Measurements from ENCODE around the gene TRAF2.

TRAF2 gene

DNA sequence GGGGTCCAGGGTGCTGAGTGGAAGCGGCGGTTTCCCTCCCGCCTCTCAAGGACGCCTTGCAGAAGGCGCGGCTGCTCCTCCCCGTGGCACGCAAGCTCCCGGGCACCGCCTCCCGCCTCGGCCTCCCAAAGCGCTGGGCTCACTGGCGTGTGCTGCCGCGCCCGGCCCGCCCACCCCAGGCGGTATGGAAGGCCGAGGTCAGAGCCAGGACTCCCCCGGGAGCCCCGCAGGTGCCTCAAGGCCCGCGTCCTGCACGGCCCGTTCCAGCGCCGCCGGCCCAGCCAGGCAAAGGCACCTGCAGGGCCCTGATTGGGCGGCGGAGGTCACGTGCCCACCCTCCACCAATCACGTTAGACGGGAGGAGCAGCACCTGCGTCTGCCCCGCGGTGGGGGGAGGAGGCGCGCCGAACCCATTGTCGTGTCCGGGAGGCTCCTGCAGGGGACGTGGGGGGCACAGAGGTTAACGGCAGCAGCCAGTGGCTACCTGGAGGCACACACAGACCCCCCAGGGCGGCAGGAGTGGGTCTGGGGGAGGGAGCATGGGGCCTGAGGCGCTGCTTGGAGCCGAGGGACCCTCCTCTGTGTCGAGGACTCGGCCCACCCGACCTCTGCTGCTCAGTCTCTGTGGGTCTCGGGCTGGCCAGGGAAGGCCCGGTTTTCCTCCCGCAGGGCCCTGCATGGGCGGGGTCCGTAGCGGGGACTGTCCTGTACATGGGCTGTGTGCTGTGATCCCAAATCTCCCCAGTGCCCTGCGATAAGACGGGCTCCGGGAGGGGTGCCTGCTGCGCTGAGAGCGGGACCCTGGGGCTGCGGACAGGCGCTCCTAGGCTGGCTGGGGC, 63.7 kb downstream of the TRAF2 start:
- peak; percentile 97 for DNase-seq (ENCODE audit: low spot score)

DNA sequence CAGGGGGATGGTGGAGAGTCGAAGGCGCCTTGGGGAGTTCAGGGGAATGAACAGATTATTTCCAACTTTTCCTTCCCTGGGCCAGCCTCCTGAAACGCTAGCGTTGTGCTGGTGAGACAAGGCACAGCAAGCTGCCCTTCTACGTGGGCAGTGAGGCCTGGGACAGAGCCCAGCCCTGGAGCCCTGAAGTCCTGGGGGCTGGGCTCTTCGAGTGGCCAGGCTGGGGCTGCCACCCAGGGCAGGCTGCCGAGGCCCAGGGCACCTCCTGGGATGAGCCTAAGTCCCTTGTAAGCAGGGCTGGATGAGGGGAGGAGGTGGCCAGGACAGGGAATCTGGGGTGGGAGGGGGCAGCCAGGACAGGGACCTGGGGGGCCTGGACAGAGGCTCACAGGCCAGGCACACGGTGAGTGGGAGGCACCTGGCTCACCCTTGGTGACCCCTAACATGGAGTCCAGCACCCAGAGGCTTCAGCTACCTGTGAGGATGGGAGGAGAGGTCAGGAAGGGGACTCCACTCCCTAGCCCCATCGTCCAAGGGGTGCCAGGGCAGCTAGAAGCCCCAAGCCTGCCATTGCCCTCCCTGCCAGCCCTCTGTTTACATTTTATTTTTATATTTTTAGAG, 64.5 kb downstream of the TRAF2 start:
- no peak for DNase-seq (ENCODE audit: low spot score)

DNA sequence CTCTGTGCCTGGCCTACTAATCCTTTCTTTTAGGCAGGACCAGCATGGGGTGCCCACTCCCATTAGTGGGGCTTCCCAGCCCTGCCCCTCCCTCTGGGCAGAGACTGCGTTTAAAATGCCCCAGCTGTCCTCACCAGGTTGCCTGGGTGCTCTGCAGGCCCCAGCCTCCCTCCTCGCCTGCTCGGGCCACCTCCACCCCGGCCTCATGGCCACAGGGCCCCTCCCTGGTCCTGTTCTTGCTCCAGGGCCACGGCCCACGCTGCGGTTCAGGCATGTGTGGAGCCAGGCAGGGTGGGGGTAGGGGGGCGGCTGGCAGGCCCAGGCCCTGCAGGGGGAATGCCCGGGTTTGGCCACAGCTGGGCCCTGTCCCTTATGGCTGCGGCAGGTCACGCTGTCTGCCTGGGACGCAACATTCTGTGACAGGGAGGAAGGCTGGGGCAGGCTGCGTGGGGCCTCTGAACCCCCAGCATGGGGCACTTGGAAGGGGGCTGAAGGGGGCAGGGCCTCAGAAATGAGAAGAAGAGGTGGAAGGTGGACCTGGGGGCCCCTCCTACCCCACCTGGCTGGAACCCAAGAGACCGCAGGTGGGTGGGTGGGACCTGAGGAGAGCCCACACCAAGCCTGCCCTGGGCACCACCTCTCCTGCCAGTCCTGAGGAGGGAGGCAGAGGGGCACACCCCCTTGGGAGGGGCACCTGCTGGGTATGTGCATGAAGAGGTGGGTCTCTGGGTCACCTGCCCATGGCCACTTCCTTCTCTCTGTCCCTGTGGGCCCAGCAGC, 65.4 kb downstream of the TRAF2 start, which contains the start of gene LCN12:
LCN12 (plus strand) TSS at position 733 of the 780 bp plus-strand sequence. CDS start 55 bp downstream, outside the sequence.
- DNase-seq (ENCODE audit: low spot score) = no peak

DNA sequence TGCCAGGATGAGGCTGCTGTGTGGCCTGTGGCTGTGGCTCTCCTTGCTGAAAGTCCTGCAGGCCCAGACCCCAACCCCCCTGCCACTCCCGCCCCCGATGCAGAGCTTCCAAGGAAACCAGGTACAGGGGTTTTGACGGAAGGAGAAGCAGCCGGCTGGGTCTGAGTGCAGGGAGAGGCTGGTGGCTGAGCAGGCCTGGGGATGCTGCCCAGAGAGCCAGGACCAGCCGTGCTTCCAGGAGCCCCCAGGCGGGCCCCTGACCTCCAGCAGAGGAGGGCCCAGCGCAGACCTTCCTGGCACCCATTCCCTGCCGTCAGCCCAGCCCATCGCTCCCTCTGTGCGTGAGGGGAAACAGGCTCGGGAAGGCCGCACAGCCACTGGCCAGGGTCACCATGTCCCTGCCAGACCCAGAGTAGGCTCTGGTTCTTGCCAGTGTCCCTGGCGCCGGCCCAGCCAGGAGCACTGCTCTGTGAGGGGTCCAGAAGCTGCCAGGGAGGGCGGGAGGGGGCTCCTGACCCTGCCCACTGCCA, 66.1 kb downstream of the TRAF2 start:
- no peak for DNase-seq (ENCODE audit: low spot score)

DNA sequence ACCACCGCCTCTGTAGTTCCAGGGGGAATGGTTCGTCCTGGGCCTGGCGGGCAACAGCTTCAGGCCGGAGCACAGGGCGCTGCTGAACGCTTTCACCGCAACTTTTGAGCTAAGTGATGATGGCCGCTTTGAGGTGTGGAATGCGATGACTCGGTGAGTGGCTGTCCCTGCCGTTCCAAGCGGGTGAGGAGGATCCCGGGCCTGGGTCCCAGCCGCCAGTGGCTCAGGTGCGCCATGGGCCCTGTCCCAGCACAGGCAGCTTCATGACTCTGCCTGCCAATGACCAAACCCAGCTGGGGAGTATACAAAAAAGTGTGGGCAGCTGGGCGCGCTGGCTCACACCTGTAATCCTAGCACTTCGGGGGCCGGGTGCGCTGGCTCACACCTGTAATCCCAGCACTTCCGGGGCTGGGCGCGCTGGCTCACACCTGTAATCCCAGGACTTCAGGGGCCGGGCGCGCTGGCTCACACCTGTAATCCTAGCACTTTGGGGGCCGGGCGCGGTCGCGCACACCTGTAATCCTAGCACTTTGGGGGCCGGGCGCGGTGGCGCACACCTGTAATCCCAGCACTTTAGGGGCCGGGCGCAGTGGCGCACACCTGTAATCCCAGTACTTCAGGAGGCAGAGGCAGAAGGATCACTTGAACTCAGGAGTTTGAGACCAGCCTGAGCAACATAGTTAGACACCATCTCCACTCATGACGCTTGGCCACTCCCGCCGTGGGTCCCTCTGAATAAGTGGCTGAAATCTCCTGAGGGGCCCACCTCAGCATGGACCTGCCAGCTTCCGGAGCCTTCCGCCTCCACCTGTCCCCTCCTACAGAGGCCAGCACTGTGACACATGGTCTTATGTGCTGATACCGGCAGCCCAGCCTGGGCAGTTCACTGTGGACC, 66.8 kb downstream of the TRAF2 start:
- no peak for DNase-seq (ENCODE audit: low spot score)

DNA sequence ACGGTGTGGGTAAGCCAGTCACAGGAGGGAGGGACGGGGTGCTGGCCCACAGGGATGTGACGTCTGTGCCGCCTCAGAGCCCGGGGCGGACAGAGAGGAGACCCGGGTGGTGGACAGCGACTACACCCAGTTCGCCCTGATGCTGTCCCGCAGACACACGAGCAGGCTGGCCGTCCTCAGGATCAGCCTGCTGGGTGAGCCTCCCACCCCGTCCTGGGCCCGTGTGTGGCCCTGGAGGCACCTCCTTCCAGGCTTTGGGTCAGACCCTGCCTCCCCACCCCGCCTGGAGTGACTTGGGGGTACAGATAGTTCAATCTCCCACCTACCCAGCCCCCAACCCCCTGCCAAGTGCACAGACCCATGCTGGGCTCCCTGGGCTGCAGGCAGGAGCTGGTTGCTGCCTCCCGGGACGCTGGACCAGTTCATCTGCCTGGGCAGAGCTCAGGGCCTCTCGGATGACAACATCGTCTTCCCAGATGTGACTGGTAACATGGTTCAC, 67.5 kb downstream of the TRAF2 start:
- DNase-seq (ENCODE audit: low spot score) = no peak

DNA sequence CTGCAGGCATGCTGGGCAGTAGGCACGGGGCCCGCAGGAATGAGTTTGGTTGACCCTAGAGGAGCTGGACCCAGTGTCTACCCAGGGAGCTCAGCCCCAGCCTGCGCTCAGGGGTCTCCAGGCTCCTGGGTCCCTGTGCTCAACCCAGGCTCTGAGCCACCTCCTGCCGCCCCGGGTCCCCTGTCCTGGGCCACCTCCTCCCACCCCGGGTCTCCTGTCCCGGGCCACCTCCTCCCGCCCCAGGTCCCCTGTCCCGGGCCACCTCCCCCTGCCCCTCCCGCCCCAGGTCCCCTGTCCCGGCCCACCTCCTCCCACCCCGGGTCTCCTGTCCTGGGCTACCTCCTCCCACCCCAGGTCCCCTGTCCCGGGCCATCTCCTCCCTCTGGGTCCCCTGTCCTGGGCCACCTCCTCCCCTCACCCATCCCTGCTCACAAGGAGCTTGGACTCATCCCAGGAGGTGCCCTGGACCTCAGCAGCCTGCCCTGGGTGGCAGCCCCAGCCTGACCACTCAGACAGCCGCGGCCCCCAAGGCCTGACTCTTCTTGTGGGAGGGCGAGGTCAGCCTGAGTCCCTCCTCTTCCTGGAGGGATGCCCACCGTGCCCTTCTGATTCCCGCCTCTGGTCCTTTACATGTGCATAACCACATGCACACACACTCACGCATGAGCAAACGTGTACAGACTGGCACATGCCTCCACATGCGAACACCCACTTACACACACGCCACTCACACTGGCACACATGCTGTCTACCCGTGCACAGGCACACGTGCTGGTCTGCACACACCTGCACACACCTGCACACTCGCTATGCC, 68.2 kb downstream of the TRAF2 start:
- DNase-seq (ENCODE audit: low spot score) = no peak

DNA sequence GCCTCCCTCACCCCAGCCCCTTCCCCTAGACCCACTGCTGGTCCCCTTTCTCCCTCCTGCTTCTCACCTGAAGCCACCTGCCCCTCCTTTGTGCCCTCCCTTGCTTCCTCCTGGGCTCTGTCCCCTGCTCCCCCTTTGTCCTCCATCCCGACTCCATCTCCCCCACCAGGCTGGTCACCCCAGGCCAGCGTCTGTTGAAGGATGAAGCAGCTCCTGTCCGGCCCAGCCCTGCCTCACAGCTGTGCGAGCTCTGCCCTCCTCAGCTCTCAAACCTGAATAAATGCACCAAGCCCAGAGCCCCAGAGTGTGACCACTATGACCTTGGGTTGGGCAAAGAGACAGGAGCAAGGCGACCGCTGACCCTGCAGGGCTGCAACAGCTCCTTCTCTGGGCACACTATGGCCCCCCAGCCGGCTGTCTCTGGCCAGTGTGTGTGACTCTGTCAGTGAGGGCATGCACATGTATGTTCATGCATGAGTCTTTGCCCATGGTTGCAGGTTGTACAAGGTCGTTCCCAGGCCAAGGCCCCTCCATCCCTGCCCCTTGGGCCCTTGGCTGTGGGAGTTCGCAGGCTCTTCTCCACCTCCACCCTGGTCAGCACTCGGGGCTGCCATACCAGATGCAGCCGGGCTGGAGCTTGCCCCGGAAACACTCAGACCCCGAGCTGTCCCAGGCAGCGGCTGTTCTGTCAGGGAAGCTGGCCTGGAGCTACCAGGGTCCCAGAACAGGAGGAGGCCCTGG, 69.1 kb downstream of the TRAF2 start:
- DNase-seq (ENCODE audit: low spot score) = no peak

DNA sequence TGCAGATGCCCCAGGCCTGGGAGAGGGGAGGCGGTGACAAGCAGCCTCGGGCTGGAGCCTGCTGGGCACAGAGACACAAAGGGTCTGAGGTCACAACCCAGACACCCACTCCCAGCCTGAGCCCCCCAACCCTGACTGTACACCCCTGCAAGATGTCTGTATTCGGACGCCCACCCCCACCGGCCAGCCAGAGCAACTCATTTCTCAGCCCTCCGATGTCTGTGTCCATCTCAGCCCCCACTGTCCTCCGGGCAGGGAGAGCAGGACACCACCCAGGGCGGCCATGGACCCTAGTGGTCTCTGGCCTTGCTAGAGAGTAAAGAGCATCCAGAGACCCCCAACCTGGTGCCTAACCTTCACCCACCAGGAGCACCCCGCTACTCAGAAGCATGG, 69.6 kb downstream of the TRAF2 start:
- no peak for DNase-seq (ENCODE audit: low spot score)

DNA sequence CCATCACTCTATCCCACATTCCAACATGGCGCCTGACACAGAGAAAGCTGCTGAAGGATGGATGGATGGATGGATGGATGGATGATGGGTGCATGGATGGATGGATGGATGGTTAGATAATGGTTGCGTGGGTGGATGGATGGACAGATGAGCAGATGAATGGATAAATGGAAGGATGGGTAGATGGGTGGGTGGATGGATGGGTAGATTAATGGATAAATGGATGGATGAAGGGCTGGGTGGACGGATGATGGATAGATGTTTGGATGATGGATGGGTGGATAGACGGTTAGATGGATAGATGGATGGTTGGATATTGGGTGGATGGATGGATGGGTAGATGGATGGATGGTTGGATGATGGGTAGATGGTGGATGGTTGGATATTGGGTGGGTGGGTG, 70.3 kb downstream of the TRAF2 start:
- no peak for DNase-seq (ENCODE audit: low spot score)

DNA sequence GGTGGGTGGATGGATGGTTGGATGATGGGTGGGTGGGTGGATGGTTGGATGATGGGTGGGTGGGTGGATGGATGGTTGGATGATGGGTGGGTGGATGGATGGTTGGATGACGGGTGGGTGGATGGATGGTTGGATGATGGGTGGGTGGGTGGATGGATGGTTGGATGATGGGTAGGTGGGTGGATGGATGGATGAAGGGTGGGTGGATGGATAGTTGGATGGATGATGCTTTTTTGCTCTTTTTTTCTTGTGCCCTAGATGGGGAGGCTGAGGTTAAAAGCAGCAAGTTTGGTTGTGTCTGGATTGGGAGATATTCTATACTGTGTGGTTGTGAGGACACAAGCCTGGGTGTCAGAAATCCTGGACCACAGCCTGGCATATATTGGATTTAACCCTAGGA, 71.1 kb downstream of the TRAF2 start:
- no peak for DNase-seq (ENCODE audit: low spot score)

DNA sequence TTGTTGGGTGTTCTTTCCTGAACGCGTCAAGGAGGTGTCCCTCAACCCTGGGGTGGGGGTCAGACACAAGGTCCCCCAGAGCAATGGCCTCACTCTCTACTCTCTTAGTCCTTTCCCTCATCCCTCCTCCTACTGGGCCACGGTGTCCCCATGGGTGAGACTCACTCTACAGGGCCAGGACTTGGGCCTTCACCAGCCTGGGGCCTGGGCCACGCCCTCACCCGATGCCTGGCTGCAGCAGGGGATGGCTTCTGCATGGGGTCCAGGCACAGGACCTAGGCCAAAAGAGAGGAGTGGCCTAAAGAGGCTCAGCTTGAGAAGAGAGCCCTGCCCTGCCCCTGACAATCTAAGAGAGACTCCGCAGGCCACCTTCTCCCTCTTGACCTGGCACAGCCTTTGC, 71.6 kb downstream of the TRAF2 start:
- DNase-seq (ENCODE audit: low spot score) = no peak

DNA sequence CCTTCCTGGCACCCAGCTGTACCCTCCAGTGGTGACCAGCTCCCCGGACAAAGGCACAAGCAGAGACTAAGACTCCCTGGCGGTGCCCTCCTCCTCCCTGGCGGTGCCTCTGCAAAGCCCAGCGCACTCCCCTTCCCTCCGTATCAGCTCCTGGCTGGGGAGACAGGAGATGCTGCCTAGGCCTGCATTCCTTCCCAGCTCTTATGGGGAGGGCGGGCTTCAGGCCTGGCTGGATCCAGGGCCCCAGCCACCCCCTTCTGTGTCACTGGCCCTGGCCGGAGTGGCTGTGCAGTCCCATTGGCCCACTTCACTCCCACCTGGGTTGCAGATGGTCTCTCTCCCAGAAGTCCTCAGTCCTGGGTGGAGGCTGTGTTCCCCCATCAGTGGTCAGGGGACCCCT, 72.2 kb downstream of the TRAF2 start:
- no peak for DNase-seq (ENCODE audit: low spot score)

DNA sequence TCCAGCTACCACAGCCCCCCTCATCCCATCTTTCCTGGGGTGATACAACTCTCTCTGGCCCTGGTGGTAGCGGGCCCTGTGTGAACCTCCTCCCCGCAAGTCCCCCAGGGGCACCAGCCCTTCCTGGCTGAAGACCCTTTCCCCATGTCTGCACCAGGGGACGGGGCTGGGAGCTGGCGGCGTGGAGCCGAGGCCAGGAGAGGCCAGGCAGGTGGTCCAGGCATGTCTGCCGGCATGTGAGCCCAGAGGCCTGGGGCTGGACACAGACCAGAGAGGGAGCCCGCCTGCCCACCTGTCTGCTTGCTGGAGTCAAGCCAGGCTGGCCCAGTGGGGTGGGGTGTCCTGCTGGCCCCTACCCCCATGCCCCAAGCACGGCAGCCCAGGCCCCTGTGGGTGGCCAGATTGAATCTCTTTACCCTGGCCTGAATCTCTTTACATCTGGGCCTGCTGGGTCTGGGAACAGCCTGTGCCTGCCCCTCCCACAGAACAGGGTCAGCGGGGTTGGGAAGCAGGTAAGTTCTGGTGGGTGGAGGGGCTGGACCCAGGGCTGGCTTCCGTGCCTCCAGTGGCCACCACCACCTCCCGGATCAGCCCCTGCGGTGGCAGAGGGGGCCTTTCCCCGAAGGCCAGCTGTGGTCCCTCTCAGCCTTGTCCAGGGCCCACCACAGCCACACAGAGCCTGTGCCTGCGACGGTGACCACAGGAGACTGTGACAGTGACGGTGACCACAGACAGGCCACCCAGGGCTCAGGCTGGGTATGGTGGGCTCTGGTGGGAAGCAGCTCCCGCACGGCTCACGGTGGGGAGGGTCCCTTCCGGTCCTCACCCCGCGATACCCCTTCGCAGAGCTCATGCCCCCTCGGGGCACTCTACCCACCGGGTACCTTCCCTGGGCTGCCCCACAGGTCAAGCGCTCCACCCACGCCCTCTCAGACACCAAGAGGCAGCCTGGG, 72.9 kb downstream of the TRAF2 start:
- DNase-seq (ENCODE audit: low spot score) = no peak

DNA sequence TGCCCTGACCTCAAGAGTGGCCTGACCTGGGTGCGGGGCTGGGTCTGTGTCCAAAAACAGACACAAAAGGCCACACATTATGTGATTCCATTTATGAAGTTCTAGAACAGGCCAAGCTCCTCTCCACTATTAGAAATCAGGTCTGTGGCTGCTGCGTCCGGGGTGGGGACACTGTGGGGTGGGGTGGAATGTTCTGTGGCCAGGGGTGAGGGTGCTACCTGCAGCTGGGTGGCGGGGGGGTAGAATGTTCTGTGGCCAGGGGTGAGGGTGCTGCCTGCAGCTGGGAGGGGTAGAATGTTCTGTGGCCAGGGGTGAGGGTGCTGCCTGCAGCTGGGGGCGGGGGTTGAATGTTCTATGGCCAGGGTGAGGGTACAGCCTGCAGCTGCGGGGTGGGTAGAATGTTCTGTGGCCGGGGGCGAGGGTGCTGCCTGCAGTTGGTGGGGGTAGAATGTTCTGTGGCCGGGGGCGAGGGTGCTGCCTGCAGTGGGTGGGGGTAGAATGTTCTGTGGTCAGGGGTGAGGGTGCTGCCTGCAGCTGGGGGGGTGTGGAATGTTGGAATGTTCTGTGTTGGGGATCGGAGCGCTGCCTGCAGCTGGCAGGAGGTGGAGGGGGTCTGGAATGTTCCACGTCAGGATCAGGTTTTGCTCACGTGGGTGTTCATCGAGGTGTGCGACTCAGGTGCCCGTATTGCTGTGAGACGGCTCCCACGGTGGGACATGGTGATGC, 74.1 kb downstream of the TRAF2 start:
- peak; percentile 41 for DNase-seq (ENCODE audit: low spot score)

DNA sequence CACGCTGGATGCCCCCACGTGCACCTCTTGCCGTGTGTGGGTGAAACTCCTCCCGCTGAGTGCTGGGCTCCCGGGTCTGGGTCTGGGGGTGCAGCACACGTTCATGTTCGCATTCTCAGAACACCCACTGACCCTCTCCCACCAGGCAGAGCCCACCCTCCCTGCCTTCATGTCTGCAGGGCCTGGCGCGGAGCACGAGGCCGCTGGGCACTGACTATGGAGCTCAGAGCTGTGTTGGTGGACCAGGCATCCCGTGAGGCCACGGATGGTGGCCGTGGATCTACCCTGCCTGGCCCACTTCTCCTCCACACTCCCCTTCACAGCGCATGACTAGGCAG, 74.6 kb downstream of the TRAF2 start:
- no peak for DNase-seq (ENCODE audit: low spot score)

DNA sequence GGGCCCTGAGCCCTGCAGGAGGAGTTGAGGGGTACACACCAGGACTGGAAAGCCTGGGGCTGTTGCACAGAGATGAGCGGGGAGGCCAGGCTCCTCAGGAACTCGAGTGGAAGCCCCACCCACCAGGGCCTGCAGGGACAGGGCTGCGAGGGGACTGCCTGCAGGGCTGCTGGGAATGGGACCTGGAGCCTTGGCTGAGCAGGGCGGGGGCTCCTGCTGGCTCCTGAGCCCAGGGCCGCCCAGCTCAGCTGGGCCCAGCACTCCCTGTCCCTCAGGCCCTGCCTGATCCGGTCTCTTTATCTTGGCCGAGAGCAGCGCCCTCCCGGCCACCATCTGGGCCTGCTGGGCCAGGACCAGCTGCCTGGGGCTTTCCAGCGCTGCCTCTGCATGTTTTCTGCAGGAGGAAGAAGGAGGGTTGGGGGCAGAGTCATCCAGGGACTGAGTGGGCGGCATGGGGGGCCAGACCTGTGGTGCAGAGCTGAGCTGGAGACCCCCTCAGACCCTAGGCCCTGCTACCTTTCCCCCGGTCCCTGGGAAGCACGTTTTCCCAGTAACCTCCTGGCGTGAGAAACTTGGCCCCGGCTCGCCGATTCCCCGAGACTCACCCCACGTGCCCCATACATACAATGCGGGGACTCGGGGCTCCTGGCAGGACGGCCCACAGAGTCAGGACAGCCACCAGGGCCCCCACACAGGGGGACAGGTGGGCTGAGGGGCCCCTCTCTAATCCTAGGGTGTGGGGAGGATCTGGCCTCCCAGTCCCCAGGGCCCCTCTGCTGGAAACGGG, 75.2 kb downstream of the TRAF2 start:
- no peak for DNase-seq (ENCODE audit: low spot score)
